ENCODE measurements around the gene UNKL.

UNKL gene

DNA sequence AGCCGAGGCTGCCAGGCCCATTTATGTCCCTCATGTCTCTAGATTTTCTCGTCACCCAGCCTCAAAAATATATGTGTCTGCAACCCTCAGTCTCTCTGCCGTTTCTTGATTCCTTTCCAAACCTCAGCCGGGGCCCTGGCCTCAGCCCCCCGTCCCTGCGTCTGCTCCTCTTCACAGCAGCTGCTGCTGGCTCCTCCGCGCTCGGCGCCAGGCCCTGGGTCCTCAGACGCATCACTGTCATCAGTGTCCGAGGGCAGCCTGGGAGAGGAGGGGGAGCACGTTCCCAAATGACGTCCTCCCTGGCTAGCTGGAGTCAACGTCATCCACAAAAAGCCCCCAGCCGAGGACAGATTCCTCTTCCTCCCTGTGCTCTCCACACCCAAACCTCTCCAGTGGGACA is 65.2 kb downstream of the UNKL start:
- FAIRE-seq: no peak

GRCh38 chr16:1348926-1349325 is 65.6 kb downstream of the UNKL start:
- no peak for FAIRE-seq

- FAIRE-seq: no peak
Measured at GRCh38 chr16:1348441-1348840, 66.1 kb downstream of the UNKL start.

DNA sequence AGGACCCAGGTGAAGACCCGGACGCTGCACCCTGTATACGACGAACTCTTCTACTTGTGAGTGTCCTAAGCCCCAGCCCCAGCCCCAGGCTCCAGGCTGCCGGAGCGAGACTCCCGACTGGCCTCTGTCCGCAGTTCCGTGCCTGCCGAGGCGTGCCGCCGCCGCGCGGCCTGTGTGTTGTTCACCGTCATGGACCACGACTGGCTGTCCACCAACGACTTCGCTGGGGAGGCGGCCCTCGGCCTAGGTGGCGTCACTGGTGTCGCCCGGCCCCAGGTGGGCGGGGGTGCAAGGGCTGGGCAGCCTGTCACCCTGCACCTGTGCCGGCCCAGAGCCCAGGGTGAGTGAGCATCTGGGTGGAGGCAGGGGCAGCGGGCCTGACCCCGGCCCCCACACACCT is 66.5 kb downstream of the UNKL start:
- no peak for FAIRE-seq

DNA sequence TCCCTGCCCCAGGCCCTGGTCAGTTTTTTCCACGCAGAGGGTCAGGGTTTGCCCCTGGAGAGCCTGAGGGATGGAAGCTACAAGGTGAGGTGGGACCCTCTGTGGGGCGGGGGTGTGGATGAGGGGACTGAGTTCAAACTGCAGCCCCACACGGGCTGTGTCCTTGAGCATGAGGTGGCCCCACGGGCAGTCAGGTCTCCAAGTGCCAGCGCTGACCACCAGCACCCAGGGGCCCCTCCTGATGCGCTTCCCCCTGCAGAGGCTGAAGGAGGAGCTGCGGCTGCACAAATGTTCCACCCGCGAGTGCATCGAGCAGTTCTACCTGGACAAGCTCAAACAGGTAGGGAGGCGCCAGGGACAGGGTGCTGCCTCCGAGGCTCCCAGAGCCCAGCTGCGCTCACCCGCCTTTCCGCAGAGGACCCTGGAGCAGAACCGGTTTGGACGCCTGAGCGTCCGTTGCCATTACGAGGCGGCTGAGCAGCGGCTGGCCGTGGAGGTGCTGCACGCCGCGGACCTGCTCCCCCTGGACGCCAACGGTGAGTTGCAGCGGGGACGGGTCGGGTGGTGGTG is 67.1 kb downstream of the UNKL start:
- FAIRE-seq: no peak

DNA sequence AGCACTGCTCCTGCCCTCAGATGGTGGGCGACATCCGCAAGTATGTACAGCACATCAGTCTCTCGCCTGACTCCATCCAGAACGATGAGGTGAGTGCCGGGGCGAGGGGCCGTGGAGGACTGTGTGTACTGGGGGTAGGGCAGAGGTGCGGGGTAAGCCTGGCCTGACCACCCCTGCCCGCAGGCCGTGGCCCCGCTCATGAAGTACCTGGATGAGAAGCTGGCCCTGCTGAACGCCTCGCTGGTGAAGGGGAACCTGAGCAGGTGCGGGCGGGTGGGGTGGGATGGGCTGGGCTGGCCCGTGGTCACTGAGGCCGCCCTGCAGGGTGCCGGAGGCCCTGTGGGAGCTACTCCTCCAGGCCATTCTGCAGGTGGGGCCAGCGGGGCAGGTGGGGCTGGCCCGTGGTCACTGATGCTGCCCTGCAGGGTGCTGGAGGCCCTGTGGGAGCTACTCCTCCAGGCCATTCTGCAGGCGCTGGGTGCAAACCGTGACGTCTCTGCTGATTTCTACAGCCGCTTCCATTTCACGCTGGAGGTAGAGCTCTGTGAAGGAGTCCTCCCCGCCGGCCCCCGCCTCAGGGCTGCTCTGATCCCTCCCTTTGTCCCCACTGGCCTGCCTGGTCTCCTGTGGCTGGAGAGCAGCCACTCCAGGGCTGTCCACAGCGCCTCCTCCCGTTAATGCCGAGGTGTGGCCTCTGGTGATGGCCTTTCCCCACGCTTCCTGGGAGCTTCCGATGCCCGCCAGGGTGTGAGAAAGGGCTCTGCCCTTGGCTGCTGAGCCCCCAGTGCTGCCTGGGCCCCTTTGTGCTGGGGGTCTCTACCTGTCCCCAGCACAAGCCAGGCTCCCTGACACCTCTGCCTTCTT is 67.8 kb downstream of the UNKL start:
- no peak for FAIRE-seq

GRCh38 chr16:1345651-1346421 is 68.7 kb downstream of the UNKL start:
- FAIRE-seq: no peak

DNA sequence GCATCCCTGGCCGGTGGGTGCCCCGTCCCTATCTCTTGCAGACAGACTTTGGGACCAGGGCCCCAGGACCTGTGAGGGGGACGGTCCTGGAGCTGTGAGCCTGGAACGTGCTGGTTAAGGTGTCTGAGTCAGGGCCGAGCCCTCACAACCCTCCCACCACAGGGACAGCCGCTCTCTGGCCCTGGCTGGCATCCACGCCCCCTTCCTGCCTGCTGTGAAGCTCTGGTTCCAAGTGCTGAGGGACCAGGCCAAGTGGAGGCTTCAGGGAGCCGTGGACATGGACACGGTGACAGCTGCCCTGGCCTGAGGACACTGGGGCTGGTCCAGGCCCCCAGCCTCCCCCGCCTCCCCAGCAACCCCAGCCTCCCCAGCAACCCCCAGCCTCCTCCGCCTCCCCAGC is 69.4 kb downstream of the UNKL start:
- FAIRE-seq: no peak

DNA sequence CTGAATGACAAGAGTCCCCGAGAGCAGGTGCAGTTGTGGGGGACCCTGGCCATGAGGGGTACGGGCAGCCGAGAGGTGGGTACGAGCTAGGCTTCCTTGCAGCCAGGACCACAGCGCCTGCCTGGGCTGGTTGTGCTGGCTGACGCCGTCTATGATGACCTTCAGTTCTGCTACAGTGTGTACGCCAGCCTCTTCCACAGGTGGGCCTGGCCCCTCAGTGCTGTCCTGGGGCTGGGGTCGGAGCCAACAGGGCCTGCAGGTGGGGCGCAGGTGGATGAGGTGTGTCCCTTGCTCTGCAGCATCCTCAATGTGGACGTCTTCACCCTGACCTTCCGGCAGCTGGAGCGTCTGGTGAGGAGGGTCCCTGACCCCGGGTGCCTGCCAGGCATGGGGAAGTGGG is 70.0 kb downstream of the UNKL start:
- FAIRE-seq: no peak

- FAIRE-seq: no peak
Measured at GRCh38 chr16:1343428-1344242, 70.9 kb downstream of the UNKL start.

GRCh38 chr16:1342526-1343427 is 71.7 kb downstream of the UNKL start:
- FAIRE-seq: no peak

DNA sequence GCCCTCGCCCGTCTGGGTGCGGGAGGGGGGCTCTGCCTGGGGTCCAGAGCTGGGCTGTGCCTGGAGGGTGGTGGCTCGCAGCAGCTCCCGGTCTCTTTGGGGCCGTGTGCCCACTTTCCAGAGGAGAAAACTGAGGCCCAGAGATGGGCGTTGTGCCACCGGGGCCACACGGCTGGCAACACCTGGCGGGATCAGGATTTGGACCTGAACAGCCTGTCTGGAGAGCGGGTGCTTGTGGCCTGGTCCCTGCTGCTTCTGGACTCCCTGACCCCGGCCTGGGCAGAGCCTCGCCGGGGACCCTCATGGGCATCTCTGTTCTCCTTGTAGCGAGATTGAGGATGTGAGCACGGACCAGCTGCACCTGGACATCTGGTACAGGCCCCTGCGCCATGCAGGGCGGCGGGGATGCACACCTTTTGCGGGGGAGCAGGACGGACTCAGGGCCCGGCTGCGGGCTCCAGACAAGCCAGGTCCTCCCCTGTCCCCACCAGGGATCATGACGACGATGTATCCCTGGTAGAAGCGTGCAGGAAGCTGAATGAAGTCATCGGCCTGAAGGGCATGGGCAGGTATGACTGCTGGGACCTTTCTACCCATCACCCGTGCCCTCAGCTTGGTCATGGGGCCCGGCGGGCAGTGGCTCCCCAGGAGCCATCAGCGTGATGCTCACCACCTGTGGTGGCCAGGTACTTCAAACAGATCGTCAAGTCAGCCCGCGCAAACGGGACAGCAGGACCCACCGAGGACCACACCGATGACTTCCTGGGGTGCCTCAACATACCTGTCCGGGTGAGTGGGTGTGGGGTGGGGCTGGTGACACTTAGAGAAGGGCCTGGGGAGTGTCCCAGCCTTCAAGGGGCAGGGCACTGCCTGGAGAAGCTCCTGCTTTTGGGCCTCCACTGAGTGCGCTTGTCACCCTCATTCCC is 72.7 kb downstream of the UNKL start:
- FAIRE-seq: no peak

DNA sequence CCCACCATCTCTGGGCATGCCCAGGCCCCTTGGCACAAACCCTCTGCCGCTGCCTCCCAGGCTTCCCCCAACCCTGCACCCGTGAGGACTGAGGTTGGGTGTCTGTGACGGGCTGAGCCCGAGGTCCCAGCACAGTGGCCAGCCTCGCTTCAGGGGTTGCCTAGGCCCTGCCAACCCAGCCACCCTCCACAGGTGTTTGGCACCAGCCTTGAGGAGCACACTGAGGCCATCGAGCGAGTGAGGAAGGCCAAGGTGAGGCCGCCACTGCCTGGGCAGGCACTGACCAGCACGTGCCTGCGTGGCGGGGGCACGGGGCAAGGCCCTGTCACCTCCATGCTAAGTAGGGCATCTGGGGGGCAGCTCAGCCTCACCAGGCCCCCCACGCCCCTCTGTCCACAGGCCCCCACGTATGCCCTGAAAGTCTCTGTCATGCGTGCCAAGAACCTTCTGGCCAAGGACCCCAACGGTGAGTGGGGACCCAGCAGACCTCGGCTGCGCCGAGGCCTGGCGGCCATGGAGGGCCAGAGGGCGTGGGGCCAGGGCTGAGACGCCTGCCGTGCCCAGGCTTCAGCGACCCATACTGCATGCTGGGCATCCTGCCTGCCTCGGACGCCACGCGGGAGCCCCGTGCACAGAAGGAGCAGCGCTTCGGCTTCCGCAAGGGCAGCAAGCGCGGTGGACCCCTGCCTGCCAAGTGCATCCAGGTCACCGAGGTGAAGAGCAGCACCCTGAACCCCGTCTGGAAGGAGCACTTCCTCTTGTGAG is 73.6 kb downstream of the UNKL start:
- FAIRE-seq: no peak

GRCh38 chr16:1338855-1339675 is 75.4 kb downstream of the UNKL start:
- no peak for FAIRE-seq

DNA sequence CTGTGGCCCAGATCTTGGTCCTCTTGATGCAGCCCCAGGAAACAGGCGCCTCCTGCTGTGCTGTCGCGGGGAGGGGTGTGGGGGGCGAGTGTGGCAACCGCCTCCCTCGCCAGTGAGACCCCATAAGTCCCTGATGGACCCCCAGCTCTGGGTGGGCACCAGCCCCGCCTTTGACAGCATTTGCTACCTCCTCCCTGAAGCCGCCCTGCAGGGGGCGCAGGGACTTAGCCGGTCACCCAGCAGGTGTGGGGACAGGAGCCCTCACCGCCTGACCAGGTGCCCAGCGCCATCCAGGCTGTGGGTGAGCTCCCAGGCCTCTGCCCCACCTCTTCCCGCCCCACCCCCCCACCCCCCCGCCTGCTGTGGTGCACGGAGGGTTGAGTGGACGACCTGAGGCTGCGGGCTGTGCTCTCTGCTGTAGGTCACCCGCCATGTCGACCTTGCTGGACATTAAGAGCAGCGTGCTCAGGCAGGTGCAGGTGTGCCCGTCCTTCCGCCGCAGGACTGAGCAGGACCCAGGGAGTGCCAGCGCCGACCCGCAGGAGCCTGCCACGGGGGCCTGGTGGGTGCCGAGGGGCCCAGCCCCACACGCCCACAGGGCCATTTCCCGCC is 76.3 kb downstream of the UNKL start:
- FAIRE-seq: no peak

DNA sequence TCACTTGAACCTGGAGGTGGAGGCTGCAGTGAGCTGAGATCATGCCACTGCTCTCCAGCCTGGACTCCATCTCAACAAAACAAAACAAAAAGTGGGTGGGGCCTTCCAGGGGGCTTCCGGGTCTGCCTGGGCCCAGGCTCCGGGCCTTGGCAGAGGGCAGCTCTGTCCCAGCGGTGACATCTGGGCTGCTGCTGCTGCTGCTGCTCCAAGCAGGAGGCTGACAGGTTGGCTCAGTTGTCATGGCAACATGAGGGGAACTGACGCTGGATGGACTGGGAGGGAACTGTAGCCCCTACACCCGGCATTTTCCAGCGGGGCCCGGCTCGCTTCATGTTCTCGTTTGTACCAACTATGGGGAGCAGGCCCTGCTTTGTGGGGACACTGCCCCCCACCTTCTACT is 77.0 kb downstream of the UNKL start:
- FAIRE-seq: no peak

DNA sequence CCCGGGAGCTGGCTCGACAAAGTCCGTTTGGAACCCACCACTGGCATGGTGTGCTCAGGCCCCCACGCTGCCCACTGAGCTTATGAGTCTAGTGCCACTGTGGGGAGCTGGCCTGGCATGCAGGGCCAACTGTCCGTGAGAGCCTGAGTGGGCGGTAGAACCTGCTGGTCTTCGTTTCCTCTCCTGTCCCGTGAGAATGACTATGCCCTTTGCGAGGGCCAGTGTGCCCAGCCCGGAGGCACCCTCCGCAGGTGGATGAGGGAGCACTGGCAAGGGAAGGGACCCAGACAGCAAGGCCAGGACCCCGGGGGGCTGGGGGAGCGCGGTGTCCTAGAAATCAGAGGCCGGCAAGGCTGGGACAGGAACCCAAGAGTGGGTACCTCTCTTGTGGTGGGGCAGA is 77.9 kb downstream of the UNKL start:
- FAIRE-seq: no peak

- no peak for FAIRE-seq
Measured at GRCh38 chr16:1335996-1336395, 78.5 kb downstream of the UNKL start.

Data from colon (tissue), 2 donors.